Body of pancreas (tissue), 4 donors: ENCODE results near the gene PODXL.

ENCODE experiments used
- CTCF ChIP-seq, 7 experiments: fragments of 450-650 bp in 4 of 7; fragments of 200-600 bp in 3 of 7; sonication (generic) in 3 of 7; IDR thresholded peaks; one replicate each; pipeline ENCODE4 v1.5.1; 2016 to 2019; ENCODE audit warnings: antibody characterized with exemption in 7 of 7
- POLR2A ChIP-seq, 3 donors: fragments of 450-650 bp; IDR thresholded peaks; one replicate each; pipeline ENCODE4 v1.6.1; 2016; ENCODE audit warnings: antibody characterized with exemption in 3 of 3, mild to moderate bottlenecking in 2 of 3

GRCh38 chr7:131486346-131486745, 70.1 kb downstream of the PODXL start:
- TF ChIP-seq POLR2A (IDR thresholded peaks at IDR 0.05) (no peak), CTCF (IDR thresholded peaks at IDR 0.05) (no peak)
